Measurements from ENCODE around the gene IFNL1. TPM values are rescaled to one million over a fixed set of nuclear protein-coding genes. Genes with fewer than 3 reads are reported as not detected.
A peak's percentile ranks its signal among the peaks of the same experiment; 100 is the strongest.

Gene IFNL1
- total and polyA plus RNA-seq, 9 of the 15 experiments (the other 6 are each of a cell fraction or from before 2014, with no cell fraction given): not detected

GRCh38 chr19:39341719-39342604 lies 45.8 kb downstream of the IFNL1 start, which contains the start of gene SAMD4B (continued):
- TF ChIP-seq CHD7 (IDR thresholded peaks at IDR 0.05; ENCODE audit: low read depth, low read length) (no peak), MEF2D (tag; conservative IDR thresholded peaks at IDR 0.05; ENCODE audit: low read depth) (no peak), NR2C2 (CRISPR knock-in tag; IDR thresholded peaks at IDR 0.05) (peak; percentile 69; the same call in 1 of the 2 replicates), NR2C2 (tag; IDR thresholded peaks at IDR 0.05) (peak; percentile 75; the same call in 1 of the 2 replicates), ZBTB5 (IDR thresholded peaks at IDR 0.05) (no peak), POLR2B (IDR thresholded peaks at IDR 0.05; ENCODE audit: low read depth, partially characterized antibody) (peak; percentile 92), ADNP (tag; IDR thresholded peaks at IDR 0.05) (no peak), JUN (IDR thresholded peaks at IDR 0.05; ENCODE audit: borderline replicate concordance, low read depth, low read length) (peak; percentile 58), JUN (CRISPR knock-in tag; IDR thresholded peaks at IDR 0.05; ENCODE audit: borderline replicate concordance) (no peak), SMARCA5 (IDR thresholded peaks at IDR 0.05) (no peak), ARHGAP35 (IDR thresholded peaks at IDR 0.05; ENCODE audit: partially characterized antibody) (no peak)
